Measurements from ENCODE around the gene CLCN4.

DNA sequence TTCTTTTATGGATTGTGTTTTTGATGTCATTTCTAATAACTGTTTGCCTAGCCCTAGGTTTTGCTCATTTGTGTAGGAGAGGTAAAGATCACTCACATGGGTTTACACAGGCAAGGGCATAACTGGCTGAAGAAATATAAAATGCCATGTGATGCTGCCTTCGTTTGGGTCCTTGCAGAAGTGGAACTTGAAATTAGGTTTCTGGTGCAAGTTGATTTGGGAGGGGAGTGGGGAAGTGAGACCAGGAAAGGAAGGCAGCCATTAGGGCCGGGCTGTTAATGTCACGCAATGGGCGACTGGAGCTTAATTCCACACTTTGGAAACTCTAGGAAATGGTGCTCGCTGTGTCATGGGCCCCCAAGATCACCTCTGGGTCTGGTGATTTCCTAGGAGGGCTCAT lies 14.5 kb downstream of the CLCN4 start:
- no peak for TF ChIP-seq POLR2A (IDR thresholded peaks at IDR 0.05)
- TF ChIP-seq, protein P1, sequence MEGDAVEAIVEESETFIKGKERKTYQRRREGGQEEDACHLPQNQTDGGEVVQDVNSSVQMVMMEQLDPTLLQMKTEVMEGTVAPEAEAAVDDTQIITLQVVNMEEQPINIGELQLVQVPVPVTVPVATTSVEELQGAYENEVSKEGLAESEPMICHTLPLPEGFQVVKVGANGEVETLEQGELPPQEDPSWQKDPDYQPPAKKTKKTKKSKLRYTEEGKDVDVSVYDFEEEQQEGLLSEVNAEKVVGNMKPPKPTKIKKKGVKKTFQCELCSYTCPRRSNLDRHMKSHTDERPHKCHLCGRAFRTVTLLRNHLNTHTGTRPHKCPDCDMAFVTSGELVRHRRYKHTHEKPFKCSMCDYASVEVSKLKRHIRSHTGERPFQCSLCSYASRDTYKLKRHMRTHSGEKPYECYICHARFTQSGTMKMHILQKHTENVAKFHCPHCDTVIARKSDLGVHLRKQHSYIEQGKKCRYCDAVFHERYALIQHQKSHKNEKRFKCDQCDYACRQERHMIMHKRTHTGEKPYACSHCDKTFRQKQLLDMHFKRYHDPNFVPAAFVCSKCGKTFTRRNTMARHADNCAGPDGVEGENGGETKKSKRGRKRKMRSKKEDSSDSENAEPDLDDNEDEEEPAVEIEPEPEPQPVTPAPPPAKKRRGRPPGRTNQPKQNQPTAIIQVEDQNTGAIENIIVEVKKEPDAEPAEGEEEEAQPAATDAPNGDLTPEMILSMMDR (IDR thresholded peaks at IDR 0.05): no peak
- no peak for TF ChIP-seq EP300 (IDR thresholded peaks at IDR 0.05; ENCODE audit: low read depth)
- TF ChIP-seq POLR2AphosphoS5 (IDR thresholded peaks at IDR 0.05): no peak
